MM.1S (cell line): Measurements from ENCODE around the gene ZBTB22.
A peak's percentile ranks its signal among the peaks of the same experiment; 100 is the strongest.
"Not testable (repeated sequence)": the region's sequence is repeated elsewhere in the genome, so short reads cannot be mapped to it uniquely, and the experiment has no call there.

ENCODE experiments used
- DNase-seq: peaks from one replicate; pipeline ENCODE4 v3.0.0-alpha.2; 2015
- H2AFZ ChIP-seq: fragments of 300-600 bp; sonication (generic); 2 replicates; pipeline ENCODE4 v1.6.0; 2016; ENCODE audit warnings: antibody characterized with exemption, low read length
- H3F3A ChIP-seq: fragments of 300-600 bp; sonication (generic); 2 replicates; pipeline ENCODE4 v1.6.1; 2016; ENCODE audit warnings: mild to moderate bottlenecking, antibody characterized with exemption, low read length, moderate library complexity, mixed read lengths; ENCODE audit not compliant: insufficient read depth
- H3K27ac ChIP-seq: fragments of 300-600 bp; sonication (generic); 2 replicates; pipeline ENCODE4 v1.5.1; 2016; ENCODE audit warnings: mild to moderate bottlenecking, low read length
- H3K27me3 ChIP-seq: fragments of 300-600 bp; sonication (generic); replicated peaks from 2 replicates; pipeline ENCODE4 v1.6.0; 2016; ENCODE audit warnings: low read length; ENCODE audit not compliant: insufficient read depth
- H3K36me3 ChIP-seq: fragments of 300-600 bp; sonication (generic); replicated peaks from 2 replicates; pipeline ENCODE4 v1.6.1; 2016; ENCODE audit warnings: mild to moderate bottlenecking, low read length, mixed read lengths; ENCODE audit not compliant: insufficient read depth
- H3K4me1 ChIP-seq: fragments of 300-600 bp; sonication (generic); 2 replicates; pipeline ENCODE4 v1.6.1; 2016; ENCODE audit warnings: low read length, mixed read lengths
- H3K4me2 ChIP-seq: fragments of 300-600 bp; sonication (generic); 2 replicates; pipeline ENCODE4 v1.6.0; 2016; ENCODE audit warnings: low read depth, low read length
- H3K4me3 ChIP-seq: fragments of 300-600 bp; sonication (generic); 2 replicates; pipeline ENCODE4 v1.5.1; 2016; ENCODE audit warnings: low read length, mixed read lengths
- H3K79me2 ChIP-seq: fragments of 300-600 bp; sonication (generic); 2 replicates; pipeline ENCODE4 v1.6.1; 2016; ENCODE audit warnings: mixed run types, low read length, mixed read lengths
- H3K9ac ChIP-seq: fragments of 300-600 bp; sonication (generic); 2 replicates; pipeline ENCODE4 v1.6.1; 2016; ENCODE audit warnings: low read length, mixed read lengths
- H3K9me2 ChIP-seq: fragments of 300-600 bp; sonication (generic); replicated peaks from 2 replicates; pipeline ENCODE4 v1.6.1; 2016; ENCODE audit warnings: mild to moderate bottlenecking, low read length, mixed read lengths; ENCODE audit not compliant: insufficient read depth
- H3K9me3 ChIP-seq: fragments of 300-600 bp; sonication (generic); replicated peaks from 2 replicates; pipeline ENCODE4 v1.6.1; 2016; ENCODE audit warnings: mild to moderate bottlenecking, low read length, mixed read lengths; ENCODE audit not compliant: insufficient read depth
- H4K20me1 ChIP-seq: fragments of 300-600 bp; sonication (generic); 2 replicates; pipeline ENCODE4 v1.6.1; 2016; ENCODE audit warnings: mild to moderate bottlenecking, low read length, moderate library complexity, mixed read lengths; ENCODE audit not compliant: insufficient read depth
- CTCF ChIP-seq: fragments of 300-600 bp; sonication (generic); IDR thresholded peaks from 2 replicates; pipeline ENCODE4 v1.5.1; 2016; ENCODE audit warnings: antibody characterized with exemption, low read length, mixed read lengths
- EZH2 ChIP-seq: fragments of 300-600 bp; sonication (generic); optimal IDR thresholded peaks from 2 replicates; pipeline ENCODE3; 2017; ENCODE audit warnings: low read depth, mild to moderate bottlenecking, antibody characterized with exemption, low read length, mixed read lengths
- EZH2phosphoT487 ChIP-seq: fragments of 300-600 bp; sonication (generic); IDR thresholded peaks from 2 replicates; pipeline ENCODE4 v1.6.1; 2018; ENCODE audit warnings: antibody characterized with exemption, low read length

The ZBTB22 gene

GRCh38 chr6:33288921-33289783, 28.4 kb downstream of the ZBTB22 start, which contains the start of the genes PFDN6 and WDR46:
PFDN6 (plus strand) TSS chr6:33289601; CDS start chr6:33289857, 256 bp downstream.
WDR46 (minus strand) TSS chr6:33289239; CDS start chr6:33289170, 69 bp downstream.
- peak within 1 kb of the TSS; percentile 91 for H3K9ac ChIP-seq
- peak within 1 kb of the TSS; percentile 89 for H3K4me2 ChIP-seq
- H3K4me3 ChIP-seq, result peak within 1 kb of the TSS; percentile 99
- peaks cover 52% of the 10 kb centered on the region for H3K79me2 ChIP-seq
- peak within 1 kb of the TSS; percentile 16; the same call in 1 of the 2 replicates for H3K27ac ChIP-seq
- peak; percentile 89 for DNase-seq
- H3K9me3 ChIP-seq, result no peaks in the 10 kb centered on the region
- H3K27me3 ChIP-seq, result no peaks in the 10 kb centered on the region
- H2AFZ ChIP-seq, result peak within 1 kb of the TSS; percentile 95
- TF ChIP-seq EZH2 (no peak), EZH2phosphoT487 (no peak), CTCF (no peak)
- H3K36me3 ChIP-seq, result 0 out of 2 replicates have a peak, but pooled peaks cover 6% of the 10 kb centered on the region
- peaks cover 20% of the 10 kb centered on the region; the same call in 1 of the 2 replicates for H3K4me1 ChIP-seq
- no peaks in the 10 kb centered on the region for H4K20me1 ChIP-seq
- no peaks in the 10 kb centered on the region for H3K9me2 ChIP-seq
- no peaks in the 10 kb centered on the region; the same call in 1 of the 2 replicates for H3F3A ChIP-seq

- H3K36me3 ChIP-seq, result 0 out of 2 replicates have a peak, but pooled peaks cover 6% of the 10 kb centered on the region
- no peaks in the 10 kb centered on the region for H3K27me3 ChIP-seq
- H3K79me2 ChIP-seq, result peaks cover 52% of the 10 kb centered on the region
- no peak for DNase-seq
- peak overlapping the region; percentile 99 for H3K4me3 ChIP-seq
- no peak overlapping the region for H3K27ac ChIP-seq
- no peak for TF ChIP-seq CTCF
- no peak for TF ChIP-seq EZH2
- TF ChIP-seq EZH2phosphoT487, result no peak
- H3K4me2 ChIP-seq, result peak overlapping the region; percentile 89
- H3K4me1 ChIP-seq, result peaks cover 20% of the 10 kb centered on the region; the same call in 1 of the 2 replicates
- H3K9ac ChIP-seq, result peak overlapping the region; percentile 91
- H4K20me1 ChIP-seq, result no peaks in the 10 kb centered on the region
- no peaks in the 10 kb centered on the region; the same call in 1 of the 2 replicates for H3F3A ChIP-seq
- H2AFZ ChIP-seq, result peak overlapping the region; percentile 95
- no peaks in the 10 kb centered on the region for H3K9me2 ChIP-seq
- H3K9me3 ChIP-seq, result no peaks in the 10 kb centered on the region
Observed at GRCh38 chr6:33288141-33288920, 29.2 kb downstream of the ZBTB22 start.

- no peak overlapping the region for H3K27ac ChIP-seq
- H3K9me3 ChIP-seq, result no peaks in the 10 kb centered on the region
- no peak overlapping the region for H3K9ac ChIP-seq
- no peaks in the 10 kb centered on the region for H3K9me2 ChIP-seq
- no peak overlapping the region for H2AFZ ChIP-seq
- 0 out of 2 replicates have a peak, but pooled peaks cover 6% of the 10 kb centered on the region for H3K36me3 ChIP-seq
- H3F3A ChIP-seq, result no peaks in the 10 kb centered on the region; the same call in 1 of the 2 replicates
- DNase-seq, result no peak
- no peaks in the 10 kb centered on the region for H4K20me1 ChIP-seq
- TF ChIP-seq EZH2 (no peak), CTCF (no peak), EZH2phosphoT487 (no peak)
- peaks cover 52% of the 10 kb centered on the region for H3K79me2 ChIP-seq
- no peak overlapping the region for H3K4me3 ChIP-seq
- peaks cover 20% of the 10 kb centered on the region; the same call in 1 of the 2 replicates for H3K4me1 ChIP-seq
- no peak overlapping the region for H3K4me2 ChIP-seq
- H3K27me3 ChIP-seq, result no peaks in the 10 kb centered on the region
Observed at GRCh38 chr6:33286946-33287914, 30.3 kb downstream of the ZBTB22 start.

GRCh38 chr6:33285214-33285613, 32.3 kb downstream of the ZBTB22 start:
- peaks cover 35% of the 10 kb centered on the region for H3K79me2 ChIP-seq
- not testable (repeated sequence) for H3K36me3 ChIP-seq

More at GRCh38 chr6:33285214-33285613, 32.3 kb downstream of the ZBTB22 start:
- H3F3A ChIP-seq, DNase-seq, H3K4me3 ChIP-seq, H4K20me1 ChIP-seq, H3K9me2 ChIP-seq, H2AFZ ChIP-seq, H3K27me3 ChIP-seq, H3K9ac ChIP-seq, H3K27ac ChIP-seq, H3K9me3 ChIP-seq, H3K4me2 ChIP-seq: not testable (repeated sequence)
- peaks cover 12% of the 10 kb centered on the region; the same call in 1 of the 2 replicates for H3K4me1 ChIP-seq
